ENCODE results near the gene BTBD1.

BTBD1 gene

DNA sequence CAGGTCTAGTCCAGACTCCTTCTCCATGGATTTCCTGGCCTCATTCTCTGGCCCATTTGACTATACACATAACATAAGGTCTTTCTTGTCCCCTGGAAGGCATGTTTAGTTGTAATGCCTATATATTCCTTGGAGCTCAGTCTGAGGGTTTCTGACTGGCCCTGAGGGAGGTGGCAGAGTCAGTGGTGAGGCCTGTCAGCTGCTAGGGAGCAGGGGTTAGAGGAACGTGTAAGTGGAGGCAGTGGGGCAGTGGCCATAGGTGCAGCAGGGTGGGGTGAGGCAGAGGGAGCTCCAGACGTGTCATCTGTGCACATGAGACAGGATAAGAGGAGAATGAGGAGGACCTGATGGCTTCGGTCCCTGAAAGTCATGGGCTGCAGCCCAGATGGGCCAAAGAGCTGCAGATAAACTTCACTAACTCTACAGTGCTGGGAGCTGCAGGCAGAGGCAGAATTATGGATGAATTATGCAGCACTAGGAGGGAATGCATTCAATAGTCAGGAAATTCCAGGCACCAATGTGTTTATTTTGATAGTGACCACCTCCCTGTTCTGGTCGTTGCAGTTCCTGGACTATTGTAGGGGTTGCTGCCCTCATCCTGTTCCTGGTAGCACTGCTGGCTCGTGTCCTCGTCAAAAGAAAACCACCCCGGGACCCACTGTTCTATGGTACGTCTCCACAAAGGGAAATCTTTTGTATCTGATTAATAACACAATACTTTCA lies 45.3 kb upstream of the BTBD1 start:
- in situ Hi-C loops (cut with MboI; ENCODE audit: low sequenced_read_pairs, unreplicated experiment), result no loop called here
- DNase-seq (ENCODE audit: low spot score), result no peak
- TF ChIP-seq, protein P1, sequence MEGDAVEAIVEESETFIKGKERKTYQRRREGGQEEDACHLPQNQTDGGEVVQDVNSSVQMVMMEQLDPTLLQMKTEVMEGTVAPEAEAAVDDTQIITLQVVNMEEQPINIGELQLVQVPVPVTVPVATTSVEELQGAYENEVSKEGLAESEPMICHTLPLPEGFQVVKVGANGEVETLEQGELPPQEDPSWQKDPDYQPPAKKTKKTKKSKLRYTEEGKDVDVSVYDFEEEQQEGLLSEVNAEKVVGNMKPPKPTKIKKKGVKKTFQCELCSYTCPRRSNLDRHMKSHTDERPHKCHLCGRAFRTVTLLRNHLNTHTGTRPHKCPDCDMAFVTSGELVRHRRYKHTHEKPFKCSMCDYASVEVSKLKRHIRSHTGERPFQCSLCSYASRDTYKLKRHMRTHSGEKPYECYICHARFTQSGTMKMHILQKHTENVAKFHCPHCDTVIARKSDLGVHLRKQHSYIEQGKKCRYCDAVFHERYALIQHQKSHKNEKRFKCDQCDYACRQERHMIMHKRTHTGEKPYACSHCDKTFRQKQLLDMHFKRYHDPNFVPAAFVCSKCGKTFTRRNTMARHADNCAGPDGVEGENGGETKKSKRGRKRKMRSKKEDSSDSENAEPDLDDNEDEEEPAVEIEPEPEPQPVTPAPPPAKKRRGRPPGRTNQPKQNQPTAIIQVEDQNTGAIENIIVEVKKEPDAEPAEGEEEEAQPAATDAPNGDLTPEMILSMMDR (IDR thresholded peaks at IDR 0.05; ENCODE audit: borderline replicate concordance, control extremely low read depth, extremely low read depth, insufficient read depth, missing control alignments), result no peak

DNA sequence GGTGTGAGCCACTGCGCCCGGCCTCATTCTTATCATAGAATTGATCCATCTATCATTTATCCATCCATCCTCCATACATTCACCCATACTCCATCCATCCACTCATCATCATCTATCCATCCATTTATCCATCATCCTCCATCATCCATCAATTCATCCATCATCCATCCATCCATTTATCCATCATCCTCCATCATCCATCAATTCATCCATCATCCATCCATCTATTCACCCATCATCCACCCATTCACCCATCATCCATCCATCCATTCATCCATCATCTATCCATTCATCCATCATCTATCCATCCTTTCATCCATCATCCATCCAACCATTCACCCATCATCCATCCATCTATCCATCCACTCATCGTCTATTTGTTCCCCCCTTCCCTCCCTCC lies 44.1 kb upstream of the BTBD1 start:
- DNase-seq (ENCODE audit: low spot score), result no peak
- TF ChIP-seq, protein P1 (IDR thresholded peaks at IDR 0.05; ENCODE audit: borderline replicate concordance, control extremely low read depth, extremely low read depth, insufficient read depth, missing control alignments), result no peak
- in situ Hi-C loops (cut with MboI; ENCODE audit: low sequenced_read_pairs, unreplicated experiment), result no loop called here

DNA sequence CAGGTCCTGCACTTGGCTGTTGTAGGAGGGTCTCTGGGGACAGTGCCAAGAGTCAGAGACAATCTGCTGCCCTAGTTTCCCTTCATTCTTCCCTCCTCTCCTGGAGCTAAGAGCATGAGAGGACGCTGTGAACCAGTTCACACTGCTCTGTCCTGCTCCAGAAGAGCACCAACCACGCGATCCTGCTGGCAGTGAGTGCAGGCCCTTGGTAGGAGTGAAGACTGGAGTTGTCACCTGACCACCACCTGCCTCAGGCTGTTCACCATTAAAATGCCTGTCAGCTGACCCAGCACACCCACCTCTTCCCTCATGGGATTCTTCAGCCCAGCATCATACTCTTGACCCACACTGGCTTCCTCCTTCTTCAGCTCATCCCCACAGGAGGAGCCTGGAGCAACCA lies 43.3 kb upstream of the BTBD1 start:
- TF ChIP-seq, protein P1 (IDR thresholded peaks at IDR 0.05; ENCODE audit: borderline replicate concordance, control extremely low read depth, extremely low read depth, insufficient read depth, missing control alignments), result no peak
- DNase-seq (ENCODE audit: low spot score), result no peak
- in situ Hi-C loops (cut with MboI; ENCODE audit: low sequenced_read_pairs, unreplicated experiment), result no loop called here

DNA sequence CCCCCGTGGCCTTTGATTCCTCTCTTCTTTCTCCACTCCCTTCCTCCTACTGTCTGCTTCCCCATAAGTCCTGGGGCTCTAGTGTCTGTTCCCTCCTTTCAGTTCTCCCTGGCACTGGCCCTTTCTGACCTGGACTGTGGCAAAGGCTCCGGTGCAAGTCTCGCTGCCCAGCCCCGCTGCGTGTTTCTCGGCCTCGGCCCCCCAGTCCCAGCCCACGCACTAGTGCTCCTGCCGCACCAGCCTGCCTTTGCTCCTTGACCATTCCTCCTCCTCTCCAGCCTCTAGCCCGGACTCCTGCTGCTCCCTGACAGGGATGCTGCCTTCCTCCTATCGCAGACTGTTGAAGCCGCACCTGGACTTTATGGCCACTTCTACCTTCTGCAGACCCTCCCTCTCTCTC lies 42.5 kb upstream of the BTBD1 start:
- in situ Hi-C loops (cut with MboI; ENCODE audit: low sequenced_read_pairs, unreplicated experiment), result no loop called here
- no peak for DNase-seq (ENCODE audit: low spot score)
- TF ChIP-seq, protein P1 (IDR thresholded peaks at IDR 0.05; ENCODE audit: borderline replicate concordance, control extremely low read depth, extremely low read depth, insufficient read depth, missing control alignments), result no peak

DNA sequence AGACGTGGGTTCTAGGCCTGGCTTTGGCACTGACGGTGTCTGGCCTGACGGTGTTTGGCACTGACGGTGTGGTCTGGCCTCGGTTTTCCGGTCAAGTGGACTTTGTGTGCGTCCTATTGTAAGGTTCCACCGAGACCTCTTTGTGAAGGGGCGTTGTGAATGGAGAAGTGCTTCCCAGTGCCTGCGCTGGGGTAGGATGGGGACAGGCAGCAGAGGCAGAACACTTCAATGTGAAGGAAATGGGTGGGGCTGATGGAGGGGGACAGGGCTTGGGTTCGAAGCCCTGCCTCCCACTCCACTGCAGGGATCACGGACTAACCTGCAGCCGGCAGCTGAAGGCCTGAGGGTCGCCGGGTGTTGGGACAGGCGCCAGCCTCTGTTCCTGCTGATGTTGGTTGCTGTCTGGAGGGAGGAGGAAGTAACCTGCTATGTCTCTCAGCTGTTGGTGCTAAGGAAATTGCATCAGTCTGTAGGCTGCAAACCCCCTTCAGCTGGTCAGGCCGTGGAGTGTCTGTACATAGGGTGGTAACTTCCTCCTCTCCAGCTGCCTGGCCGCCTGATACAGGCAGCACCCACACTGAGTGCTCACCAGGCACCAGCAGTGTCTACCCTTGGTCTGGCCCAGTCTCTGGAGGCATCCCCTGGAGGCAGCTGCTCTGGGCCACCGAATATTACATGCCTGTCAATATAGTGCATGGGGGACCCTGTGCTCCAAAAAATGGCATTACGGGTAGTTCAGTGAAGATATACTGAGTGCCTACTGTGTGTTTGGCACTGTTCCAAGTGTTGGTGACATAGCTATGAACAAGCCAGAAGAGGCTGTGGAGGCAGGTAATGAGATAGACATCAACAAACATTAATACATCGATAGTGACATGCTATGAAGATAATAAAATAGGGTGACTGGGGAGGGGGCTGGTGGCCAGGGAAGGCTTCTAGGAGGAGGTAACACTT lies 41.5 kb upstream of the BTBD1 start:
- DNase-seq (ENCODE audit: low spot score), result peak; percentile 62
- in situ Hi-C loops (cut with MboI; ENCODE audit: low sequenced_read_pairs, unreplicated experiment), result no loop called here
- TF ChIP-seq, protein P1 (IDR thresholded peaks at IDR 0.05; ENCODE audit: borderline replicate concordance, control extremely low read depth, extremely low read depth, insufficient read depth, missing control alignments), result no peak

DNA sequence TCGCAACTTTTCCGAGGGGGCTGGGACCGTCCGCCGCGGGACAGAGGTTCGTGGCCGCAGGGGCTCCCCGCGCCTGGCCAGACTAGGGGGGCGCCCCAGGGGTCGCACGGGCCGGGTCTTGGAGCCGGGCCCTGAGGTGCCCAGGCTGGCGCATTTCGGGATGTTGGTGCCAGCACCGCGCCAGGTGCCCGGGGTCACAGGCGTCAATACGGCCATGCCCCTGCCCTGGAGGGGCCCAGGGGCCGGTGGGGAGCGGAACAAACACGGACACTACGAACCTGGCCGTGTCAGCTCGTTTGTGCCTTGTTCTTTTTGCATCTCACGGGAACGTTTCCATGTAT lies 40.8 kb upstream of the BTBD1 start:
- in situ Hi-C loops (cut with MboI; ENCODE audit: low sequenced_read_pairs, unreplicated experiment), result no loop called here
- no peak for DNase-seq (ENCODE audit: low spot score)
- TF ChIP-seq, protein P1 (IDR thresholded peaks at IDR 0.05; ENCODE audit: borderline replicate concordance, control extremely low read depth, extremely low read depth, insufficient read depth, missing control alignments), result no peak

Measured in GM13976 (cell line).